ENCODE measurements around the gene SLC19A3. TPM values are rescaled to one million over a fixed set of nuclear protein-coding genes. Genes with fewer than 3 reads are reported as not detected.

Gene SLC19A3
- total RNA-seq, result 0.17 and 0.29 TPM in 2 replicates

DNA sequence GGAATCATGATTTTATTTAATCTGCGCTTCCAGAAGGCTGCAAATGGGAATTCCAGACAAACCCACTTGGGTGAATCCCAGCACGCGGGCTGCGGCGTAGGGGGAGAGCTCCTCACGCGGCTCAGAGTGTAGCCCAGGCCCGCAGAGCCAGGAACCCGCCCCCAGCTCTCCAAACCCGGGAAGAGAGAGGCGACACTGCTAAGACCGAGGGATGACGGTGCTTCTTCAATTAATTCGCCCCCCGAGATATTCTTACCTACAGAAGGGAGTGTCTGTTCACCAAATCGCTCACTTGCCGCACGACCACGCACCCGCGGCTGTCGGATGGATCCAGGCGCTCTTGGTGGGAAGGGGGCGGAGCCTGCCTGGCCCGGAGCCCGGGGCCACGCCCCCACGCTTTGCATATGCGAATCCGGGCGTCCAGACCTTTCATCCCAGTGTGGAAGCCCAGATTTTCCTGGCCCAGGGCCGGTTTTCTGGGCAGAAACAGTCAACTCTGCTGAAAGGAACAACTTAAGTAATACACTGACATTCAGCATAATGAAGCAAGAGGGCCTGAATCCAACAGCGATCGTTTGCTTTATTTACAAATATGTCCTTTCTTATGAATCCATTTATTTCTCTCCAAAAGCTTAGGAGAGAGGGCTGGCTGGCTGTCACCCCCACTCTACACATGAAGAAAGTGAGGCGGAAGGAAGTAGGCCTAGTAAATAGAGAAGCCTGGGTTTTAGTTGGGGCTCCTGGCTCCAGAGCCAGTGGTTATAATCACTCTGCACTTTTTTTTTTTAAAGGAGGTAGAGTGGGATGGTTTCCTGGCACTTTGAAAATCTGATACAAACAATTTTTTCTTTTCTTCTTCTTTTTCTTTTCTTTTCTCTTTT is at the start of gene SLC19A3:
Gene SLC19A3 (minus strand): TSS at position 342 of the 881 bp plus-strand sequence. CDS start 15,710 bp downstream, outside the sequence.

DNA sequence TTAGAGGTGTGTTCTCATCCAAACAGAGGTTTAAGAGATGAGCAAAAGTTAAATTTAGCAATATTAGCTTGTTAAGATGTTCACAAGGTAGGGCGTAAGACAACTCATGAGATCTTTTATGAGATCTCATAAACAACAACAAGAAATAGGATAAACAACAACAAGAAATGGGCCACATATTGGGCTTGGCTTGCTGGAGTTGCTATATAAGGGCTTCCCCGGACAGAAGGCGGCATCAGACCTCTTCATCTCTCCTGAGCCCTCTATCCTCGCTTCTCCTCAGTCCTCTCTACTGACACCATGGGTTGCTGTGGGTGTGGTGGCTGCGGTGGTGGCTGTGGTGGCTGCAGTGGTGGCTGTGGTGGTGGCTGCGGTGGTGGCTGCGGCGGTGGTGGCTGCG is 27.8 kb upstream of the SLC19A3 start, which contains the start of gene SCYGR8:
Gene SCYGR8 (plus strand): TSS at position 301 of the 400 bp plus-strand sequence. CDS start 0 bp downstream, at position 301.

DNA sequence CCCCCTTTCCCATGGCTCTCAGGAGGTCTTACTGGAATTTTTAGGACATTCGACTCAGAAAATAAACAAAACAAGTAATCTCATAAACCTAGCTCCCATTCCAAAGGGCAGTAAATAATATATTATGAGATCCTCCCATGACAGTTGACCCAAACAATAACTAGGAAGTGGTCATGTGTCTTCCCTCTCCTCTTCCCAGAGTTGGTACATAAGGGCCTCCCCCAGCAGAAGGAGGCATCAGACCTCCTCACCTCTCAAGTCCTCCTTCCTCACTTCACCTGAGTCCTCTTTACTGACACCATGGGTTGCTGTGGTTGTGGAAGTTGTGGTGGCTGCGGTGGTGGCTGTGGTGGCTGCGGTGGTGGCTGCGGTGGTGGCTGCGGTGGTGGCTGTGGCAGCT is 10.2 kb upstream of the SLC19A3 start, which contains the start of gene SCYGR7:
Gene SCYGR7 (plus strand): TSS at position 301 of the 400 bp plus-strand sequence. CDS start 0 bp downstream, at position 301.

DNA sequence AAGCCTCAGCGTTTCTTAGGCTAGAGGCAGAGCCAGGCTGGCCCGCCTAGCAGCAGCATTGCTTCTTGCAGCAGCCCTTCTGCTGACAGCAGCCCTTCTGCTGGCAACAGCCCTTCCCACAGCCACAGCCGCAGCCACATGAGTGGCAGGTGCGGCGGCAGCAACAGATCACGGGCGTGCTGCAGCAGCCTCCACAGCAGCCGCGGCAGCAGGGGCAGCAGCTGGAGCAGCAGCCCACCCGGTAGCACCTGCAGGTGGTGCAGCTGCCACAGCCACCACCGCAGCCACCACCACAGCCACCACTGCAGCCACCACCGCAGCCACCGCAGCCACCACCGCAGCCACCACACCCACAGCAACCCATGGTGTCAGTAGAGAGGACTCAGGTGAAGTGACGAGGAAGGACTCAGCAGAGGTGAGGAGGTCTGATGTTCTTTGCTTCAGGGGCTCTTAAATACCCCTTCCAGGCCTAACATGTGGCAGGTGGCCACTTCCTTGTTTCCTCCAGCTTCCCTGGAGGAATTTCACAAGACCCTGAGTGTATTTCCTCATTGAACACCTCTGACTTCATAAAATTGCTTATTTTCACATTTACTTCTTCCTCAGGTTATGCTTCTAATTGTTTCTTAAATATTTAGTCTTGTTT is 6.7 kb upstream of the SLC19A3 start, which contains the start of gene SCYGR6:
Gene SCYGR6 (minus strand): TSS at position 364 of the 646 bp plus-strand sequence. CDS start 0 bp downstream, at position 364.

DNA sequence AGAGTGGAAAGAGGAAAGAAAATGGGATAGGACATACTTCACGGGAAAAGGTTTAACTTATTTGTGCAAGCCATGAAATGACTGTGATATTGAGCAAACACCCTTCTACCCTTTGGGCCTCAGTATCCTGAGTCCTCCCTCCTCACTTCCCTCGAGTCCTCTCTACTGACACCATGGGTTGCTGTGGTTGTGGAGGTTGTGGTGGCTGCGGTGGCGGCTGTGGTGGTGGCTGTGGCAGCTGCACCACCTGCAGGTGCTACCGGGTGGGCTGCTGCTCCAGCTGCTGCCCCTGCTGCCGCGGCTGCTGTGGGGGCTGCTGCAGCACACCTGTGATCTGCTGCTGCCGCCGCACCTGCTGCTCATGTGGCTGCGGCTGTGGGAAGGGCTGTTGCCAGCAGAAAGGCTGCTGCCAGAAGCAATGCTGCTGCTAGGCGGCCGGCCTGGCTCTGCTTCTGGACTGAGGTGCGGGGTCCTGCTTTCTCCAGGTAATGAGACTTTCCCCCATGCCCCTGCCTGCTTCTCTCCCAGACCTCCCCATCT is 51.1 kb downstream of the SLC19A3 start, which contains the start of gene SCYGR5:
Gene SCYGR5 (plus strand): TSS at position 174 of the 540 bp plus-strand sequence. CDS start 0 bp downstream, at position 174.

Other genes starting within 250 kb of the SLC19A3 start
- gene AGFG1, start 245.9 kb downstream of the SLC19A3 start, total RNA-seq, result 36.7 and 70.0 TPM in 2 replicates
- not detected in 2 replicates for gene SCYGR2, start 119.1 kb downstream of the SLC19A3 start, total RNA-seq
- not detected in 2 replicates for gene SCYGR3, start 103.2 kb downstream of the SLC19A3 start, total RNA-seq
- not detected in 2 replicates for gene SCYGR4, start 100.5 kb downstream of the SLC19A3 start, total RNA-seq
- not detected in 2 replicates for gene SCYGR5, start 51.2 kb downstream of the SLC19A3 start, total RNA-seq
- gene SCYGR6, start 6.7 kb upstream of the SLC19A3 start, total RNA-seq, result not detected in 2 replicates
- gene SCYGR7, start 10.3 kb upstream of the SLC19A3 start, total RNA-seq, result not detected in 2 replicates
- gene SCYGR8, start 27.9 kb upstream of the SLC19A3 start, total RNA-seq, result not detected in 2 replicates
- 2.2 TPM in 1 of 2 replicates, not detected in the other for gene CCL20, start 95.8 kb upstream of the SLC19A3 start, total RNA-seq
- gene DAW1, start 153.6 kb upstream of the SLC19A3 start, total RNA-seq, result 0.17 and 0.29 TPM in 2 replicates